Liver (tissue), 9 donors: ENCODE measurements around the gene MRPL27. TPM values are rescaled to one million over a fixed set of nuclear protein-coding genes. Genes with fewer than 3 reads are reported as not detected.

Experiments
- DNase-seq: peaks from one replicate; pipeline ENCODE4 v3.0.0-alpha.2; 2017; ENCODE audit warnings: low spot score
- H3K27ac ChIP-seq, 2 donors: one replicate each; pipeline ENCODE4 v1.7.0; 2013; ENCODE audit warnings: inconsistent platforms in 2 of 2, low read length in 2 of 2, control low read depth in 1 of 2, low read depth in 1 of 2, mild to moderate bottlenecking in 1 of 2
- H3K27me3 ChIP-seq, 4 donors: one replicate each; pipeline versions ENCODE4 v1.6.1 to v1.7.0; 2013; ENCODE audit warnings: low read length in 3 of 4, inconsistent platforms in 1 of 4, mild to moderate bottlenecking in 1 of 4, moderate library complexity in 1 of 4; ENCODE audit not compliant: control insufficient read depth in 4 of 4, insufficient read depth in 4 of 4
- H3K36me3 ChIP-seq, 4 donors: one replicate each; pipeline versions ENCODE4 v1.6.1 to v1.7.0; 2013; ENCODE audit warnings: low read length in 3 of 4, mild to moderate bottlenecking in 3 of 4, low read depth in 1 of 4, moderate library complexity in 1 of 4; ENCODE audit not compliant: control insufficient read depth in 4 of 4, insufficient read depth in 3 of 4
- H3K4me1 ChIP-seq, 4 donors: one replicate each; pipeline versions ENCODE4 v1.6.1 to v1.7.0; 2013; ENCODE audit warnings: low read length in 3 of 4, mild to moderate bottlenecking in 3 of 4, moderate library complexity in 1 of 4; ENCODE audit not compliant: control insufficient read depth in 4 of 4, insufficient read depth in 4 of 4
- H3K4me3 ChIP-seq, 3 donors: one replicate each; pipeline versions ENCODE4 v1.6.1 to v1.7.0; 2013; ENCODE audit warnings: low read length in 3 of 3, control low read depth in 1 of 3, low read depth in 1 of 3, mild to moderate bottlenecking in 1 of 3
- H3K9ac ChIP-seq, 2 donors: one replicate each; pipeline ENCODE4 v1.7.0; 2013; ENCODE audit warnings: low read length in 2 of 2, mild to moderate bottlenecking in 2 of 2, moderate library complexity in 2 of 2, control low read depth in 1 of 2, low read depth in 1 of 2
- H3K9me3 ChIP-seq, 4 donors: one replicate each; pipeline versions ENCODE4 v1.6.1 to v1.7.0; 2013; ENCODE audit warnings: low read length in 3 of 4; ENCODE audit not compliant: control insufficient read depth in 4 of 4
- FOXA1 ChIP-seq: IDR thresholded peaks from 2 replicates; pipeline ENCODE4 v1.6.1; 2016; ENCODE audit warnings: antibody characterized with exemption
- HNF4A ChIP-seq, 2 donors: conservative IDR thresholded peaks; 2 replicates each; pipeline ENCODE4 v1.6.1; 2016; ENCODE audit warnings: antibody characterized with exemption in 2 of 2, mild to moderate bottlenecking in 2 of 2
- HNF4G ChIP-seq: IDR thresholded peaks from 2 replicates; pipeline ENCODE4 v1.6.1; 2016; ENCODE audit warnings: antibody characterized with exemption
- JUND ChIP-seq, 2 donors: IDR thresholded peaks; 2 replicates each; pipeline ENCODE4 v1.6.1; 2016; ENCODE audit warnings: antibody characterized with exemption in 2 of 2
- RAD21 ChIP-seq, 2 donors: IDR thresholded peaks; 2 replicates each; pipeline ENCODE4 v1.6.1; 2016; ENCODE audit warnings: antibody characterized with exemption in 2 of 2, mild to moderate bottlenecking in 2 of 2
- TAF1 ChIP-seq: conservative IDR thresholded peaks from 2 replicates; pipeline ENCODE4 v1.6.1; 2016; ENCODE audit warnings: antibody characterized with exemption, mild to moderate bottlenecking
- YY1 ChIP-seq: IDR thresholded peaks from 2 replicates; pipeline ENCODE4 v1.6.1; 2016; ENCODE audit warnings: antibody characterized with exemption, mild to moderate bottlenecking
- ZBTB33 ChIP-seq: IDR thresholded peaks from 2 replicates; pipeline ENCODE4 v1.6.1; 2016; ENCODE audit warnings: antibody characterized with exemption
- WGBS: extraction: QIAGEN DNeasy Blood & Tissue Kit; methylation state at CpG from one replicate; pipeline ENCODE4 v1.1.7; 2013; 5-methylcytosine and 5-hydroxymethylcytosine counted together
- polyA plus RNA-seq, 2 donors: library from polyadenylated mRNA; stranded (reverse) in 1 of 2; unstranded in 1 of 2; fragments of 200-250 nt in 1 of 2; fragments of >200 nt in 1 of 2; fragmentation: Nextera tagmentation in 1 of 2; extraction: Ambion mirVana in 1 of 2; gene quantifications; one replicate each; pipeline versions ENCODE4 v1.2.1 to v1.2.3, GENCODE V29; 2013 to 2015
- total RNA-seq, 2 donors: library from RNA; depleted of rRNA; stranded (reverse); fragments of >200 nt; gene quantifications; one replicate each; pipeline ENCODE4 v1.2.3, GENCODE V29; 2014
- TF ChIP-seq, protein P1 (sequence below): IDR thresholded peaks from 2 replicates; pipeline ENCODE4 v1.6.1; 2016; ENCODE audit warnings: antibody characterized with exemption
- donor health status: healthy.
- donor health status: healthy.
- donor health status: healthy.
- donor health status: healthy.
- donor health status: healthy.

Gene MRPL27
- total and polyA plus RNA-seq, 4 donors = 25.9 to 87.1 (median 53.5) TPM

DNA sequence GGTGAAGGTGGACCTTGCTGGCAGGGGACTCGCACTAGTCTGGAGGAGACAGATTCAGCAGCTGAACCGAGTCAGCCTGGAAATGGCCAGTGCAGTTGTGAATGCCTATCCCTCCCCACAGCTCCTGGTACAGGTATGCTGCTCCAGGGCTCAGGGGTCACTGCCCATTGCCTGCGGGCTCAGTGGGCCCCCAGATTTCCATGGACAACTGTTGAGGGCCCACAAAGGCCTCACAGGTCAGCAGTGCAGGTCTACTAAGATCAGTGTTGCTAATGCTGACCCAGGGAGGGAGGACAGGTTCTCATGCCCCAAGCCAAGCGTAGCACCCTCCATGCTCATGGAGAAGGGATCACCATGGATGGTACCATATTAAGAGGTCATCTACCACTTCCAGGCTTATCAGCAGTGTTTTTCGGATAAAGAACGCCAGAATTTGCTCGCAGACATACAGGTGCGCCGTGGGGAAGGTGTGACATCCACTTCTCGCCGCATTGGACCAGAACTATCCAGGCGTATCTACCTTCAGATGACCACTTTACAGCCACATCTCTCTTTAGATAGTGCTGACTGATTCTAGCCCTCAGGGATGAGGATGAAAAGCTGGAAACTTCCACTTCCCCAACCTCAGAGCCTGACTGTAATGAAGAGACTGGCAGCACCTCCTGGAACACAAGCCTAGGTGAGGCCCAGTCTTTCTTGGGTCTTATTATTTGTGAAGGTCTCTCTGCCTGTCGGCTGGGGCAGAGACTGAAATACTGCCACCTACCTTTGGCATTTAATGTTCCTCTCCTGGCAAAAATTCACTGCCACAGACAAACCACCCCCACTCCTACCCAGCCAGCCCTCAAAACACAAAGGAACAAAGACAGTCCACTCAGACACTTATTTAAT lies 7.6 kb upstream of the MRPL27 start:
- peak in 1 of 2 donors; percentile 13 for TF ChIP-seq RAD21 (IDR thresholded peaks at IDR 0.05)
- no peak for TF ChIP-seq HNF4G
- peaks cover 14 to 50% (median 40%) of the 10 kb centered on the region in 4 donors for H3K36me3 ChIP-seq
- no peaks in the 10 kb centered on the region for H3K27me3 ChIP-seq
- no peak for DNase-seq
- no peaks in the 10 kb centered on the region for H3K4me1 ChIP-seq
- WGBS = 92% methylated on average over 13 of the region's 13 CpGs
- H3K9ac ChIP-seq = no peak overlapping the region
- H3K4me3 ChIP-seq = no peak overlapping the region
- H3K9me3 ChIP-seq = no peaks in the 10 kb centered on the region
- no peak overlapping the region for H3K27ac ChIP-seq

DNA sequence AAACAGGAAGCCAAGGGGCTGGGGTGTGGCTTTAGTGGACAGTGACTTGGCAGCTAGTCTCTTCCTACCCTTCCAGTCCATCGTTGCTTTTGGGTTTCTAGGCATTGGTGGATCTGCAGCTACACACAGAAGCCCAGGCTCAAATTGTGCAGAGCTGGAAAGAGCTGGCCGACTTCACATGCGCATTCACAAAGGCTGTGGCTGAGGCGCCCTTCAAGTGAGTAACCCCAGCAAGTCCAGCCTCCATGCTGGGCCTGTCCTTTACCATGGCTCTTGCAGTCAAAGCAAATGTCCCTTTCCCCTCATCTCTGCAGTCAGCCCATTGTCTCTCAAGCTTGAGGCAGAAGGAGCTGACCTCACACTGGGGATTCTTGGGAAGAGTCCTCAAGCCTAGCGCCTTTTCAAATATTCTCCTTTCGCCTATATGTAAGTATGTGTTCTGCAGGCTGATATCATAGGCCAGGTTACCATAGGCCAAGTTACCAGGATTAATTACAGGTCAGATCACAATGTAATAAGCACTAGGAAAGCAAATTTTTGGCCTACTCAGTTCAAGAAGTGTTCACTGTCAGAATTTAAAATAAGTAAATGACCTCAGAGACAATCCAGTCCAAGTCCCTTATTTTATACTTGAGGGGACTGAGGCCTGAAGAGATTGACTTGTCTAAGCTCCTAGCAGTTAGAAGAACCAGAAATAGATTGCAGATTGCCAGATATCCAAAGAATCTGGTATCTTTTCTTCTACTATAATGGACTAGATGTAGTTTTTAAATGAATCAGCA lies 6.6 kb upstream of the MRPL27 start:
- DNase-seq = no peak
- TF ChIP-seq RAD21 (IDR thresholded peaks at IDR 0.05) (no peak), JUND (IDR thresholded peaks at IDR 0.05) (no peak), HNF4G (no peak), TAF1 (no peak), YY1 (no peak), FOXA1 (no peak), HNF4A (conservative IDR thresholded peaks at IDR 0.05) (no peak), ZBTB33 (no peak)
- TF ChIP-seq, protein P1, sequence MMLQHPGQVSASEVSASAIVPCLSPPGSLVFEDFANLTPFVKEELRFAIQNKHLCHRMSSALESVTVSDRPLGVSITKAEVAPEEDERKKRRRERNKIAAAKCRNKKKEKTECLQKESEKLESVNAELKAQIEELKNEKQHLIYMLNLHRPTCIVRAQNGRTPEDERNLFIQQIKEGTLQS = no peak
- Histone ChIP-seq H3K9me3 (no peaks in the 10 kb centered on the region), H3K27me3 (no peaks in the 10 kb centered on the region), H3K4me3 (no peak overlapping the region), H3K36me3 (peaks cover 10 to 39% (median 30%) of the 10 kb centered on the region in 4 donors), H3K9ac (no peak overlapping the region), H3K4me1 (no peaks in the 10 kb centered on the region), H3K27ac (no peak overlapping the region)
- WGBS = 93% methylated on average over 6 of the region's 6 CpGs

- H3K4me1 ChIP-seq = peaks cover 4 to 21% (median 14%) of the 10 kb centered on the region in 4 donors
- no peak for DNase-seq
Measured at GRCh38 chr17:50375858-50376538, 3.0 kb upstream of the MRPL27 start.

More at GRCh38 chr17:50375858-50376538, 3.0 kb upstream of the MRPL27 start:
- no peak for TF ChIP-seq TAF1
- H3K9ac ChIP-seq = no peak overlapping the region
- H3K9me3 ChIP-seq = no peaks in the 10 kb centered on the region
- H3K36me3 ChIP-seq = peaks cover 0 to 4% (median 0%) of the 10 kb centered on the region in 4 donors
- no peak overlapping the region for H3K4me3 ChIP-seq
- 85% methylated on average over 5 of the region's 5 CpGs for WGBS
- no peak overlapping the region for H3K27ac ChIP-seq
- no peaks in the 10 kb centered on the region for H3K27me3 ChIP-seq
